ENCODE measurements around the gene FGF12.
A peak's percentile ranks its signal among the peaks of the same experiment; 100 is the strongest.

FGF12 gene

DNA sequence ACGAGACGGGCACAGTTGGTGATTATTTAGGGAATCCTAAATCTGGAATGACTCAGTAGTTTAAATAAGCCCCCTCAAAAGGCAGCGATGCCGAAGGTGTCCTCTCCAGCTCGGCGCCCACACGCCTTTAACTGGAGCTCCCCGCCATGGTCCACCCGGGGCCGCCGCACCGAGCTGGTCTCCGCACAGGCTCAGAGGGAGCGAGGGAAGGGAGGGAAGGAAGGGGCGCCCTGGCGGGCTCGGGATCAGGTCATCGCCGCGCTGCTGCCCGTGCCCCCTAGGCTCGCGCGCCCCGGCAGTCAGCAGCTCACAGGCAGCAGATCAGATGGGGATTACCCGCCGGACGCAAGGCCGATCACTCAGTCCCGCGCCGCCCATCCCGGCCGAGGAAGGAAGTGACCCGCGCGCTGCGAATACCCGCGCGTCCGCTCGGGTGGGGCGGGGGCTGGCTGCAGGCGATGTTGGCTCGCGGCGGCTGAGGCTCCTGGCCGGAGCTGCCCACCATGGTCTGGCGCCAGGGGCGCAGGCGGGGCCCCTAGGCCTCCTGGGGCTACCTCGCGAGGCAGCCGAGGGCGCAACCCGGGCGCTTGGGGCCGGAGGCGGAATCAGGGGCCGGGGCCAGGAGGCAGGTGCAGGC, 318.0 kb downstream of the FGF12 start:
- peak; percentile 1 for DNase-seq (ENCODE audit: low read depth)
- no peak overlapping the region for H3K4me3 ChIP-seq (ENCODE audit: low read length)
- TF ChIP-seq, protein P1, sequence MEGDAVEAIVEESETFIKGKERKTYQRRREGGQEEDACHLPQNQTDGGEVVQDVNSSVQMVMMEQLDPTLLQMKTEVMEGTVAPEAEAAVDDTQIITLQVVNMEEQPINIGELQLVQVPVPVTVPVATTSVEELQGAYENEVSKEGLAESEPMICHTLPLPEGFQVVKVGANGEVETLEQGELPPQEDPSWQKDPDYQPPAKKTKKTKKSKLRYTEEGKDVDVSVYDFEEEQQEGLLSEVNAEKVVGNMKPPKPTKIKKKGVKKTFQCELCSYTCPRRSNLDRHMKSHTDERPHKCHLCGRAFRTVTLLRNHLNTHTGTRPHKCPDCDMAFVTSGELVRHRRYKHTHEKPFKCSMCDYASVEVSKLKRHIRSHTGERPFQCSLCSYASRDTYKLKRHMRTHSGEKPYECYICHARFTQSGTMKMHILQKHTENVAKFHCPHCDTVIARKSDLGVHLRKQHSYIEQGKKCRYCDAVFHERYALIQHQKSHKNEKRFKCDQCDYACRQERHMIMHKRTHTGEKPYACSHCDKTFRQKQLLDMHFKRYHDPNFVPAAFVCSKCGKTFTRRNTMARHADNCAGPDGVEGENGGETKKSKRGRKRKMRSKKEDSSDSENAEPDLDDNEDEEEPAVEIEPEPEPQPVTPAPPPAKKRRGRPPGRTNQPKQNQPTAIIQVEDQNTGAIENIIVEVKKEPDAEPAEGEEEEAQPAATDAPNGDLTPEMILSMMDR (conservative IDR thresholded peaks at IDR 0.05; ENCODE audit: low read length) = no peak

GRCh38 chr3:192408647-192409200, 318.6 kb downstream of the FGF12 start:
- TF ChIP-seq, protein P1 (conservative IDR thresholded peaks at IDR 0.05; ENCODE audit: low read length) = no peak
- DNase-seq (ENCODE audit: low read depth) = no peak
- H3K4me3 ChIP-seq (ENCODE audit: low read length) = no peak overlapping the region

DNA sequence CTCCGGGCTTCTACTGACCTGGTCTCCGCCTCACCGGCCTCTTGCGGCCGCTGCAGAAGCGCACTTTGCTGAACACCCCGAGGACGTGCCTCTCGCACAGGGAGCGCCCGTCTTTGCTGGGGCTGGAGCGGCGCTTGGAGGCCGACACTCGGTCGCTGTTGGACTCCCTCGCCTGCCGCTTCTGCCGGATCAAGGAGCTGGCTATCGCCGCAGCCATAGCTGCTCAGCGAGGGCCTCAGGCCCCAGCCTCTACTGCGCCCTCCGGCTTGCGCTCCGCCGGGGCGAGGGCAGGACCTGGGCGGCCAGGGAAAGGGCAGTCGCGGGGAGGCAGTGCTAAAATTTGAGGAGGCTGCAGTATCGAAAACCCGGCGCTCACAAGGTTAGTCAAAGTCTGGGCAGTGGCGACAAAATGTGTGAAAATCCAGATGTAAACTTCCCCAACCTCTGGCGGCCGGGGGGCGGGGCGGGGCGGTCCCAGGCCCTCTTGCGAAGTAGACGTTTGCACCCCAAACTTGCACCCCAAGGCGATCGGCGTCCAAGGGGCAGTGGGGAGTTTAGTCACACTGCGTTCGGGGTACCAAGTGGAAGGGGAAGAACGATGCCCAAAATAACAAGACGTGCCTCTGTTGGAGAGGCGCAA, 319.2 kb downstream of the FGF12 start:
- TF ChIP-seq, protein P1 (conservative IDR thresholded peaks at IDR 0.05; ENCODE audit: low read length) = no peak
- DNase-seq (ENCODE audit: low read depth) = no peak
- H3K4me3 ChIP-seq (ENCODE audit: low read length) = no peak overlapping the region

- no peak for DNase-seq (ENCODE audit: low read depth)
- no peak overlapping the region for H3K4me3 ChIP-seq (ENCODE audit: low read length)
- TF ChIP-seq, protein P1 (conservative IDR thresholded peaks at IDR 0.05; ENCODE audit: low read length) = no peak
Measured at GRCh38 chr3:192399767-192400166, 327.6 kb downstream of the FGF12 start.

GRCh38 chr3:192397012-192397411, 330.3 kb downstream of the FGF12 start:
- DNase-seq (ENCODE audit: low read depth) = no peak
- TF ChIP-seq, protein P1 (conservative IDR thresholded peaks at IDR 0.05; ENCODE audit: low read length) = no peak
- no peak overlapping the region for H3K4me3 ChIP-seq (ENCODE audit: low read length)

GRCh38 chr3:192395506-192395905, 331.8 kb downstream of the FGF12 start:
- DNase-seq (ENCODE audit: low read depth) = no peak
- H3K4me3 ChIP-seq (ENCODE audit: low read length) = no peak overlapping the region
- TF ChIP-seq, protein P1 (conservative IDR thresholded peaks at IDR 0.05; ENCODE audit: low read length) = no peak

DNA sequence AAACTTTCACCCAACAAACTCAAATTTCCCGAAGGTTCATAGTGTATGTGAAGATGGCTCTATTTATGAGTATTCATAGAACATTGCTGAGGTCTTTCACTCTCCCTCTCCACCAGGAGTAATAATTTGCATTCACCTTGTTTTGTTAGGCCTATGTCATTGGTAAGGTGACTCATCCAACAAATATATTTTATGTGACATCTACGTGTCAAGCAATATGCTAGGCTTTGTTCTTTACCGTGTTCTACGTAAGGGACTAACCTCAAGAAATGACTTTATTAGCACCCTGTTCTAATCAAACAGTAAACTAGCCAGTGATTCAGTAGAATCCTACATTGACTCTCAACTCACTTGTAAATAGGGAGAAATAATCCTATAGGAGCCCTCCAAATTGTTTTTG, 334.4 kb downstream of the FGF12 start:
- no peak for DNase-seq (ENCODE audit: low read depth)
- TF ChIP-seq, protein P1 (conservative IDR thresholded peaks at IDR 0.05; ENCODE audit: low read length) = no peak
- no peak overlapping the region for H3K4me3 ChIP-seq (ENCODE audit: low read length)
